Thyroid gland (tissue), 4 donors: ENCODE measurements around the gene LYRM9. TPM values are rescaled to one million over a fixed set of nuclear protein-coding genes. Genes with fewer than 3 reads are reported as not detected.
"Not testable (repeated sequence)": the region's sequence is repeated elsewhere in the genome, so short reads cannot be mapped to it uniquely, and the experiment has no call there.

Experiments
- DNase-seq, 2 donors: peaks; one replicate each; pipeline ENCODE4 v3.0.0-alpha.2; 2019
- H3K27ac ChIP-seq, 3 donors: fragments of 200-600 bp; sonication (generic); 1 replicate in 2 of 3; 2 replicates in 1 of 3; pipeline ENCODE4 v1.5.1; 2016 to 2019; ENCODE audit warnings: mild to moderate bottlenecking in 1 of 3, moderate library complexity in 1 of 3
- H3K27me3 ChIP-seq: fragments of 200-600 bp; sonication (generic); one replicate; pipeline ENCODE4 v1.5.1; 2019
- H3K36me3 ChIP-seq, 2 donors: fragments of 200-600 bp; sonication (generic); one replicate each; pipeline ENCODE4 v1.5.1; 2016 to 2019
- H3K4me1 ChIP-seq, 2 donors: fragments of 200-600 bp; sonication (generic); one replicate each; pipeline ENCODE4 v1.5.1; 2017 to 2019
- H3K4me3 ChIP-seq, 3 donors: fragments of 200-600 bp; sonication (generic); replicated peaks in 1 of 3; 1 replicate in 2 of 3; 2 replicates in 1 of 3; pipeline ENCODE4 v1.5.1; 2016; ENCODE audit warnings: mild to moderate bottlenecking in 1 of 3
- H3K9me3 ChIP-seq: fragments of 200-600 bp; sonication (generic); one replicate; pipeline ENCODE4 v1.5.1; 2017
- POLR2A ChIP-seq, 2 donors: fragments of 450-650 bp; IDR thresholded peaks; one replicate each; pipeline ENCODE4 v1.6.1; 2017; ENCODE audit warnings: antibody characterized with exemption in 2 of 2, mild to moderate bottlenecking in 2 of 2, moderate library complexity in 1 of 2
- WGBS, 2 donors: methylation state at CpG; one replicate each; pipeline ENCODE4 v1.1.5; 2017; 5-methylcytosine and 5-hydroxymethylcytosine counted together
- intact Hi-C: fragments of 100-400 bp; cut with DNase I; formaldehyde crosslinking; loops from one replicate; pipeline ENCODE4 v1.15.1; 2023
- total RNA-seq, 4 donors: library from RNA; depleted of rRNA; stranded (reverse); fragments of >200 nt; gene quantifications; one replicate each; pipeline ENCODE4 v1.2.3, GENCODE V29; 2016
- TF ChIP-seq, protein P1 (sequence below), 6 experiments: fragments of 200-600 bp in 3 of 6; fragments of 450-650 bp in 3 of 6; sonication (generic) in 3 of 6; IDR thresholded peaks; one replicate each; pipeline ENCODE4 v1.5.1; 2016 to 2019; ENCODE audit warnings: antibody characterized with exemption in 6 of 6, mild to moderate bottlenecking in 2 of 6, inconsistent platforms in 1 of 6, moderate library complexity in 1 of 6

LYRM9 gene
- total RNA-seq, 4 donors from 2014 or later: 25.5 to 52.7 (median 46.4) TPM

DNA sequence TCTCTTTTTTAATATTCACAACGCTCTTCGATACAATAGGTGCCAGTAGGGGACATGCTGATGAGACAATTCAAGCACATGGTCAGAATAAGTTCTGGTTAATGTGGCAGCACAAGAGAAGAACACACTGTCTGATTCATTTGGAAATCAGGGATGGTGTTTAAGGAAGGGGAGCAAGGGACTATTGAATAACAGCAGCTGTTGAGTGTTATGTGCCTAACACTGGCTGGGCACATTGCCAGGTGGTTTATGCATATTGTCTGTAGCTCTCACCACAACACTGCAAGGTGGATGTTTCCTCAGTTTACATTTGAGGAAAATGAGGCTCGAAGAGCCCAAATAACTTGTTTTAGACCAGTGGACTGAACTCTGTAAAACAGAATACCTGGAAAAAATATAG lies 44.2 kb downstream of the LYRM9 start:
- no peaks in the 10 kb centered on the region for H3K36me3 ChIP-seq
- intact Hi-C loops: no loop called here
- no peaks in the 10 kb centered on the region for H3K4me1 ChIP-seq
- DNase-seq: no peak
- TF ChIP-seq POLR2A (IDR thresholded peaks at IDR 0.05): no peak
- TF ChIP-seq, protein P1, sequence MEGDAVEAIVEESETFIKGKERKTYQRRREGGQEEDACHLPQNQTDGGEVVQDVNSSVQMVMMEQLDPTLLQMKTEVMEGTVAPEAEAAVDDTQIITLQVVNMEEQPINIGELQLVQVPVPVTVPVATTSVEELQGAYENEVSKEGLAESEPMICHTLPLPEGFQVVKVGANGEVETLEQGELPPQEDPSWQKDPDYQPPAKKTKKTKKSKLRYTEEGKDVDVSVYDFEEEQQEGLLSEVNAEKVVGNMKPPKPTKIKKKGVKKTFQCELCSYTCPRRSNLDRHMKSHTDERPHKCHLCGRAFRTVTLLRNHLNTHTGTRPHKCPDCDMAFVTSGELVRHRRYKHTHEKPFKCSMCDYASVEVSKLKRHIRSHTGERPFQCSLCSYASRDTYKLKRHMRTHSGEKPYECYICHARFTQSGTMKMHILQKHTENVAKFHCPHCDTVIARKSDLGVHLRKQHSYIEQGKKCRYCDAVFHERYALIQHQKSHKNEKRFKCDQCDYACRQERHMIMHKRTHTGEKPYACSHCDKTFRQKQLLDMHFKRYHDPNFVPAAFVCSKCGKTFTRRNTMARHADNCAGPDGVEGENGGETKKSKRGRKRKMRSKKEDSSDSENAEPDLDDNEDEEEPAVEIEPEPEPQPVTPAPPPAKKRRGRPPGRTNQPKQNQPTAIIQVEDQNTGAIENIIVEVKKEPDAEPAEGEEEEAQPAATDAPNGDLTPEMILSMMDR (IDR thresholded peaks at IDR 0.05): no peak
- H3K27me3 ChIP-seq: no peaks in the 10 kb centered on the region
- no peaks in the 10 kb centered on the region for H3K9me3 ChIP-seq
- no peak overlapping the region for H3K4me3 ChIP-seq
- 93 to 94% methylated on average over 3 of the region's 3 CpGs for WGBS, 2 donors
- no peak overlapping the region for H3K27ac ChIP-seq

DNA sequence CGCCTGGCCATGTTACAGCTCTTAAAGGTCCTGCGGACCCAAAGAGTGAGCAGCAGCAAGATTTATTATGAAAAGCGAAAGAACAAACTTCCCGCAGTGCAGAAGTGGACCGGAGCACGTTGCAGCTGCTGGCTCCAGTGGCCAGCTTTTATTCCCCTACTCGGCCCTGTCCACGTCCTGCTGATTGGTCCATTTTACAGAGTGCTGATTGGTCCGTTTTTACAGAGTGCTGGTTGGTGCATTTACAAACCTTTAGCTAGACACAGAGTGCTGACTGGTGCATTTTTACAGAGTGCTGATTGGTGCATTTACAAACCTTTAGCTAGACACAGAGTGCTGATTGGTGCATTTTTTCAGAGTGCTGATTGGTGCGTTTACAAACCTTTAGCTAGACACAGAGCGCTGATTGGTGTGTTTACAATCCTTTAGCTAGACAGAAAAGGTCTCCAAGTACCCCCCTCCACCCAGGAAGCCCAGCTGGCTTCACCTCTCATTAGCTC lies 46.3 kb downstream of the LYRM9 start:
- DNase-seq, intact Hi-C loops, H3K4me3 ChIP-seq, H3K36me3 ChIP-seq, H3K9me3 ChIP-seq, H3K27me3 ChIP-seq, H3K27ac ChIP-seq, H3K4me1 ChIP-seq: not testable (repeated sequence)
- whole genome bisulfite sequencing, 2 donors: 83 to 94% methylated on average over 11 of the region's 11 CpGs

DNA sequence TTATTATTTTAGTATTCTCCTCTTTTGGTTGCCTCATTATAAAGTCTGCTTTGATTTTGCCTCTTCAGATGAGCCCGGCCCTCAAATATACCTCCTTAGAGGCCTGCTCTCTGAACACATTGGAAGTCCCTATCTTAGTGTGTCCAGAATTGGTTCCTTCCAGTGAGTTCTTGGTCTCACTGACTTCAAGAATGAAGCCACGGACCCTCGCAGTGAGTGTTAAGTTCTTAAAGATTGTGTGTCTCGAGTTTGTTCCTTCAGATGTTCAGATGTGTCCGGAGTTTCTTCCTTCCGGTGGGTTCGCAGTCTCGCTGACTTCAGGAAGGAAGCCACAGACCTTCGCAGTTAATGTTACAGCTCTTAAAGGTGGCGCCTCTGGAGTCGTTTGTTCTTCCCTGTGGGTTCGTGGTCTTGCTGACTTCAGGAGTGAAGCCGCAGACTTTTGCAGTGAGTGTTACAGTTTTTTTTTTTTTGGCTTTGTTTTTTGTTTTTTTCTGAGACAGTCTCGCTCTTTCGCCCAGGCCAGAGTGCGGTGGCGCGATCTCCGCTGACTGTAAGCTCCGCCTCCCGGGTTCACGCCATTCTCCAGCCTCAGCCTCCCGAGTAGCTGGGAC lies 47.0 kb downstream of the LYRM9 start:
- DNase-seq: no peak
- intact Hi-C loops: no loop called here
- H3K27ac ChIP-seq: no peak overlapping the region
- TF ChIP-seq POLR2A (IDR thresholded peaks at IDR 0.05): no peak
- TF ChIP-seq, protein P1 (IDR thresholded peaks at IDR 0.05): no peak
- H3K36me3 ChIP-seq: no peaks in the 10 kb centered on the region
- H3K4me3 ChIP-seq: no peak overlapping the region
- WGBS, 2 donors: 82 to 89% methylated on average over 23 of the region's 23 CpGs
- H3K27me3 ChIP-seq: no peaks in the 10 kb centered on the region
- peaks cover 2 to 3% of the 10 kb centered on the region in 2 donors for H3K4me1 ChIP-seq
- H3K9me3 ChIP-seq: no peaks in the 10 kb centered on the region

DNA sequence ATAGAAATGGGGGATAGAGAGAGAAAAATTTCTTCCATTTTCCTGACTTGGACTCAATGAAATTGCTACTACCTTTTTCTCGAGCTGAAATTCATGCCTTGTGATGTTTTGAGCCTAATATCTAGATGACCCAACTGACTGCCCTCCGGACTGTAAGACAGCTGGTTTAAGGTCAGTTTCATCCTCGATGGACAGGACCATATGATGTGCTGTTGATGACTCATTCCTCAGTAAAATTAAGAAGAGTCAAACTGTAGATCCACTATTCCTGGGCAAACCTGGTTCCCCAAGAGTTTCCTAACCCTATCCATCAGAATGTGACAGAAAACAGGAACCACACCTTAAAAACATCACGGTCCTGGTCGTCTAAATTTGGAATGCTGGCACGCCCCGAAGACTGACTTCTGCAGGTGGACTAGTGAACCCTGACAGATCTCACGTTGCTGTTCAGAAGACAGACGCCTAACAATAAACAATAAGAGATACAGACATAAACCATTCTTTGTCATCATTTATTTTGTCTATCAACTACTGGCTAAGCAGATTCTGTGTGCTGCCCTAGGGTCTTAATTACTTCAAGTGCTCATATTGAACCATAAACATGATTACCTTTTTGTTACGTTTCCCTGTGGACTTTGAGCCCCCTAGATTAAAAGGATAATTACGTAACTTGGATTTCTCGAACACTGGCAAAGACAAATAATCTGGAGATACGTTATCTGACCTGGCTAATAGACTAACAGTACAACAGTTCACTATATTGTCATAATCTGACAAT lies 47.7 kb downstream of the LYRM9 start:
- no peaks in the 10 kb centered on the region for H3K27me3 ChIP-seq
- H3K9me3 ChIP-seq: no peaks in the 10 kb centered on the region
- H3K36me3 ChIP-seq: no peaks in the 10 kb centered on the region
- WGBS, 2 donors: 80 to 81% methylated on average over 13 of the region's 13 CpGs
- no peak for DNase-seq
- H3K4me1 ChIP-seq: peaks cover 9 to 10% of the 10 kb centered on the region in 2 donors
- H3K4me3 ChIP-seq: no peak overlapping the region
- TF ChIP-seq, protein P1 (IDR thresholded peaks at IDR 0.05): no peak
- no peak for TF ChIP-seq POLR2A (IDR thresholded peaks at IDR 0.05)
- H3K27ac ChIP-seq: no peak overlapping the region
- intact Hi-C loops: no loop called here

DNA sequence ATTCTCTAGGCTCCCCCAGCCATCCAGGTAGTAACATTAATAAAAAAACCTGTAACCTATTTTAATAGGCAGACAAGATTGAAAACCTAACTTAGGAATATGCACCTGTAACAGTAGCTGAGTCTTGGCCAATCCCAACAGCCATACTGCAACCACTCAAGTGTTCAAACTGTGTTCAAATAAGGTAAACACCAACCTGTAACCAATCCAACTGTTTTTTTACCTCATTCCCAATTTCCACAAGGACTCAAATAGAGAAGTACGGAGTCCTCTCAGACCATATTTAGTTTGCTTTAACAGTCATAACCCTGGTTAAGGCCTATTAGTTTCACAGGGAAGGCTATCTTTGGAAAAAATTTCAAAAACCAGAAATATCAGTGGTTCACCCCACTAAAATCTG lies 52.5 kb downstream of the LYRM9 start:
- no peak for TF ChIP-seq POLR2A (IDR thresholded peaks at IDR 0.05)
- TF ChIP-seq, protein P1 (IDR thresholded peaks at IDR 0.05): no peak
- Histone ChIP-seq H3K4me3 (no peak overlapping the region), H3K36me3 (no peaks in the 10 kb centered on the region), H3K4me1 (peaks cover 10% of the 10 kb centered on the region in 2 donors), H3K27me3 (no peaks in the 10 kb centered on the region), H3K9me3 (no peaks in the 10 kb centered on the region), H3K27ac (peak overlapping the region in 2 of 3 donors; percentile 10 to 48)
- 39 to 50% methylated on average over 1 of the region's 1 CpG for WGBS, 2 donors
- intact Hi-C loops: no loop called here
- DNase-seq: no peak

DNA sequence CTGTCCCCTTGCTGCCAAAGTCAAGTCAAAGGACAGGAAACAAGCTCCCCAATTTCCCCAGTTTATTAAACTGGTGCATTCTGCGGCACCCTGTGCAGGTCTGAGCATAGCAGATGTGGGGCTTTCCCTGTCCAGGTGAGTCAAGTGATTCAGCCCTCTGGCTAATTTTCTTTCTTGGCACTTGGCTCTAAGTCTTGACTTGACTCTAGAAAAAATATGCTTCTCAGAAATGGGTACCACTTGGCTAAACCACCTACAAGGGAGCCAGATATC lies 52.8 kb downstream of the LYRM9 start:
- peak overlapping the region in 2 of 3 donors; percentile 10 to 48 for H3K27ac ChIP-seq
- WGBS, 2 donors: no CpG with 5 or more reads among the region's 1 CpG
- H3K27me3 ChIP-seq, H3K9me3 ChIP-seq, DNase-seq, H3K4me3 ChIP-seq, intact Hi-C loops, H3K36me3 ChIP-seq: not testable (repeated sequence)
- peaks cover 10% of the 10 kb centered on the region in 2 donors for H3K4me1 ChIP-seq

DNA sequence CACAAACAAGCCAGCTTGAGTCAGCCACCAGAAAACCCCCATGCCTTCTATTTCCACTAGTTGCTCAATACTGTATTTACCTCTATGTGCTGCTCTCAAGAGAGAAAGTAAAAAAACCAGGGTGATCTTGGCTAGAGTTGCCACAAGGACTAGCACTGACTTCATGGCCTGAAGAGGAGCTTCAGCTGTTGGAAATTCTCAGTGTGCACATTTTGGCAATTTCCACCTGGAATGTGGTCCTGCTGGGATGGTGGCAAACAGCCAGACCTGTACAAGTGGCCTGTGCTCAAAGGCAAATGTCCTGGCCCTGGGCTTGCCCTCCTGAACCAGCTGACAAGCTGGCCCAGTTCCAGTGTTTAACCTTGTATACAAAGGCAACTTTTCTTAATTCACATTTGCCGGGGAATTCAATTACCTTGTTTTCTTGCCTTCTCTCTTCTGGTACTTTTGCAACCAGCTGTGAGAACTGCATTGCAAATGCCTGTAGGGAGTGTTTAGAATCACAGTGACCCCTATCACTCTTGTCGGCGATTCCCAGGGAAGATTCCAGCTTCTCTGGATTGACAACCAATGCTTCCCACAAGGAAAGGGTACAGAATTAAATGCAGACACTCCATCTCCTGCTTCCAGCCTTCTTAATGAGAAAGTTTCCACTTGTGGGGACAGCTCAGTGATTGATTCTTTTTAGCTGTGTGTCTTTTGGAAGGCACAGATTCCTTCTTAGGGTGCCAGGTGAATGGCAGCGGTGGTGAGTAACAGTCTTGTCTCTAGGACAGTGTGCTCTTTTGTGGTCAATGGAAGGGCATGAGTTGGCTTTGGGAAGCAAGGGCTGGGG lies 53.4 kb downstream of the LYRM9 start:
- peak; percentile 47 to 61 for DNase-seq
- H3K4me3 ChIP-seq, H3K27me3 ChIP-seq, intact Hi-C loops, H3K36me3 ChIP-seq, H3K9me3 ChIP-seq, H3K27ac ChIP-seq: not testable (repeated sequence)
- H3K4me1 ChIP-seq: peaks cover 10% of the 10 kb centered on the region in 2 donors
- WGBS, 2 donors: 21 to 25% methylated on average over 1 of the region's 4 CpGs

DNA sequence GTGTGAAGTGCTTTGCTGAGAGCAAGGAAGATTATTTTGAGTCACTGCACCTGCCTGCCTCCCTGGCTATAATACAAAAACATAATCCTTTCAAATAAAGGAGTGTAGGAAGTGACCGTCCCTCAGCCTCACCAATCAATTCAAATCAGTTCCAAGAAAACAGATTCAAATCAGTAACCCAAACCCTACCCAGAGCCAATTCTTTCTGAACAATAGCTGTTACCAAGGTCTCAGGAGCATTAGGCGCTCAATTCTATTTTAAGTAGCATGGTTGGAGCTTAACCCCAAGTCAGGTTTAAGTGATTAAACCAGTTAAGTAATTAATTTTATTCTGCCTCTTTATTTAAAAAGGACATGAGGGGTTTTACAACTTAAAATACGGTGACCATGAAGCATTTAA lies 54.6 kb downstream of the LYRM9 start:
- H3K27me3 ChIP-seq, intact Hi-C loops, H3K27ac ChIP-seq, H3K36me3 ChIP-seq, H3K4me3 ChIP-seq, DNase-seq, H3K9me3 ChIP-seq: not testable (repeated sequence)
- H3K4me1 ChIP-seq: peaks cover 10% of the 10 kb centered on the region in 2 donors
- 91 to 100% methylated on average over 2 of the region's 3 CpGs for WGBS, 2 donors
